ENCODE measurements around the gene CHCHD5. TPM values are rescaled to one million over a fixed set of nuclear protein-coding genes. Genes with fewer than 3 reads are reported as not detected.

The CHCHD5 gene
- total RNA-seq, 1 experiment from 2014 or later, result 32.3 TPM

DNA sequence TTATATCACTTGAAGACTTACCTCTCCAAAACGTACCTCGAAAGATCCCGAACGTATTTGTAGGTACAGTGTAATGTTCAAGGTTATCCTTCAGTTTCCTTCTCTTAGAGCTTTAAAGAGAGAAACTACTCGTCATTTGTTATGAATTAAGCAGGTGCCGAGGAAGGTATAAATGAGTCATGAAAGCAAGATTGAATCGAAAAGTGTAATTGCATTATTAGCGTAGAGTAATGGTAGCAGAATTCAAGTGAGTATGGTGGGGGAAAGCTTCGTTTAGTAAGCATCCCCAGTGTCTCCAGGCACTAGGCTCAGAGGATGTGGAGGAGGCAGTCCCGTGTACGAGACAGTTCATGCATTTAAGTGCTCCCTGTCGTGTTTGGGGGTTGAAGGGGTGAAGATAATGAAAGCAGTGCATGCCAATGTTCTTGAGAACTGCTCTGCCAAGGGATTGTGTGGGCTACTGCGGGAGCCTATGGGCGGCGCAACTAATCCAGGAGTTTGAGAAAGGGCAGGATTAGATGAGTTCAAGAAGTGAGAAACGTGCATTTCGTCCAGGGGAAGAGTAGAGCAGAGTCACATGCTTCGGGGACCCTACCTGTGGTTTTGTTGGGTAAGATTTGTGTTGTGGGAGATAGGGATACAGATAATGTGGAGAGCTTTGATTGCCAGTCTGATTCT, 41.3 kb upstream of the CHCHD5 start:
- Histone ChIP-seq H3K27ac (ENCODE audit: insufficient read length, low read depth, low read length) (no peak overlapping the region), H3K9ac (ENCODE audit: extremely low read depth, insufficient read length, low read length) (peak overlapping the region; percentile 40), H2AFZ (ENCODE audit: low read length) (no peak overlapping the region), H4K8ac (replicated peaks; ENCODE audit: insufficient read length, low read depth, low read length) (no peak overlapping the region), H4K5ac (ENCODE audit: insufficient read length, low read depth, low read length) (no peak overlapping the region), H4K20me1 (ENCODE audit: control insufficient read depth, insufficient read depth, insufficient read length) (no peaks in the 10 kb centered on the region), H3K9me3 (ENCODE audit: control insufficient read depth, low read depth, low read length) (no peaks in the 10 kb centered on the region), H3K79me2 (ENCODE audit: insufficient read depth, low read length) (peaks cover 21% of the 10 kb centered on the region), H3K79me1 (ENCODE audit: insufficient read depth, low read depth, low read length, poor library complexity, severe bottlenecking) (peaks cover 2% of the 10 kb centered on the region), H3K23me2 (ENCODE audit: insufficient read length, low read depth, low read length, poor library complexity, severe bottlenecking) (peaks cover 8% of the 10 kb centered on the region), H3K4me2 (ENCODE audit: insufficient read depth, insufficient read length, low read length) (peak overlapping the region; percentile 99), H3K27me3 (ENCODE audit: insufficient read depth, low read length) (no peaks in the 10 kb centered on the region), H3K56ac (ENCODE audit: insufficient read length, low read depth, low read length) (no peak overlapping the region), H2BK5ac (ENCODE audit: insufficient read length, low read length) (no peak overlapping the region), H3K23ac (ENCODE audit: insufficient read length, low read depth, low read length) (no peak overlapping the region), H3T11ph (ENCODE audit: low read length) (no peak overlapping the region), H3K4me1 (ENCODE audit: insufficient read depth, low read length) (no peaks in the 10 kb centered on the region), H2BK120ac (ENCODE audit: low read depth, low read length, poor library complexity, severe bottlenecking) (no peak overlapping the region), H2BK15ac (ENCODE audit: low read depth, low read length) (no peak overlapping the region), H2BK20ac (ENCODE audit: low read depth, low read length, poor library complexity, severe bottlenecking) (no peak overlapping the region), H3K18ac (ENCODE audit: insufficient read length, low read depth, low read length) (no peak overlapping the region), H2AK5ac (ENCODE audit: insufficient read length, low read length) (no peak overlapping the region), H4K91ac (ENCODE audit: insufficient read length, low read depth, low read length) (no peak overlapping the region), H3K14ac (ENCODE audit: insufficient read depth, low read length) (no peak overlapping the region), H2BK12ac (ENCODE audit: insufficient read length, low read depth, low read length) (no peak overlapping the region), H3K4ac (ENCODE audit: low read depth, low read length) (no peak overlapping the region)
- Mint-ChIP-seq H3K4me1 (peaks cover 6 to 8% of the 10 kb centered on the region in 2 experiments; a peak in 3 of 4 replicates), H3K9me3 (no peaks in the 10 kb centered on the region), H3K27me3 (ENCODE audit: low read depth) (no peaks in the 10 kb centered on the region), H3K27ac (no peak overlapping the region), H3K36me3 (ENCODE audit: insufficient read depth in 1 of 3, low read depth in 3 of 3) (peaks cover 15 to 16% (median 15%) of the 10 kb centered on the region in 3 experiments; a peak in 6 of 7 replicates), H3K4me3 (no peak overlapping the region)
- TF ChIP-seq, protein P1, sequence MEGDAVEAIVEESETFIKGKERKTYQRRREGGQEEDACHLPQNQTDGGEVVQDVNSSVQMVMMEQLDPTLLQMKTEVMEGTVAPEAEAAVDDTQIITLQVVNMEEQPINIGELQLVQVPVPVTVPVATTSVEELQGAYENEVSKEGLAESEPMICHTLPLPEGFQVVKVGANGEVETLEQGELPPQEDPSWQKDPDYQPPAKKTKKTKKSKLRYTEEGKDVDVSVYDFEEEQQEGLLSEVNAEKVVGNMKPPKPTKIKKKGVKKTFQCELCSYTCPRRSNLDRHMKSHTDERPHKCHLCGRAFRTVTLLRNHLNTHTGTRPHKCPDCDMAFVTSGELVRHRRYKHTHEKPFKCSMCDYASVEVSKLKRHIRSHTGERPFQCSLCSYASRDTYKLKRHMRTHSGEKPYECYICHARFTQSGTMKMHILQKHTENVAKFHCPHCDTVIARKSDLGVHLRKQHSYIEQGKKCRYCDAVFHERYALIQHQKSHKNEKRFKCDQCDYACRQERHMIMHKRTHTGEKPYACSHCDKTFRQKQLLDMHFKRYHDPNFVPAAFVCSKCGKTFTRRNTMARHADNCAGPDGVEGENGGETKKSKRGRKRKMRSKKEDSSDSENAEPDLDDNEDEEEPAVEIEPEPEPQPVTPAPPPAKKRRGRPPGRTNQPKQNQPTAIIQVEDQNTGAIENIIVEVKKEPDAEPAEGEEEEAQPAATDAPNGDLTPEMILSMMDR (conservative IDR thresholded peaks at IDR 0.05), result no peak
- no CpG with 5 or more reads among the region's 18 CpGs for WGBS (ENCODE audit: extremely low coverage, insufficient read length, low lambda C conversion rate)
- DNase-seq, result no peak
